Gastrocnemius medialis (tissue), 4 donors: ENCODE results near the gene BDNF. TPM values are rescaled to one million over a fixed set of nuclear protein-coding genes. Genes with fewer than 3 reads are reported as not detected.

Experiments
- ATAC-seq, 2 donors: fragments of 150-250 bp; one replicate each; pipeline ENCODE4 v1.9.1; 2016
- DNase-seq, 2 donors: peaks; one replicate each; pipeline ENCODE4 v3.0.0-alpha.2; 2019
- H3K27ac ChIP-seq, 4 donors: fragments of 200-600 bp; sonication (generic); 1 replicate in 1 of 4; 2 replicates in 3 of 4; pipeline ENCODE4 v1.5.1; 2016 to 2018; ENCODE audit warnings: mild to moderate bottlenecking in 2 of 4, moderate library complexity in 1 of 4
- H3K27me3 ChIP-seq, 3 donors: fragments of 200-600 bp; sonication (generic) in 2 of 3; 1 replicate in 1 of 3; 2 replicates in 2 of 3; pipeline versions ENCODE4 v1.5.1 to v1.6.0; 2016 to 2019; ENCODE audit warnings: mild to moderate bottlenecking in 1 of 3, moderate library complexity in 1 of 3
- H3K36me3 ChIP-seq, 2 donors: fragments of 200-600 bp; sonication (generic) in 1 of 2; one replicate each; pipeline ENCODE4 v1.5.1; 2017 to 2018
- H3K4me1 ChIP-seq, 2 donors: fragments of 200-600 bp; sonication (generic) in 1 of 2; one replicate each; pipeline ENCODE4 v1.5.1; 2016 to 2017; ENCODE audit warnings: mild to moderate bottlenecking in 2 of 2
- H3K4me3 ChIP-seq, 4 donors: fragments of 200-600 bp; sonication (generic) in 3 of 4; 1 replicate in 1 of 4; 2 replicates in 3 of 4; pipeline ENCODE4 v1.5.1; 2016 to 2019; ENCODE audit warnings: mild to moderate bottlenecking in 2 of 4
- H3K9me3 ChIP-seq, 3 donors: fragments of 200-600 bp; sonication (generic) in 2 of 3; 1 replicate in 1 of 3; 2 replicates in 2 of 3; pipeline ENCODE4 v1.5.1; 2016 to 2019
- CTCF ChIP-seq, 5 experiments: fragments of 450-650 bp in 3 of 5; fragments of 200-600 bp in 2 of 5; sonication (generic) in 2 of 5; IDR thresholded peaks in 4 of 5; conservative IDR thresholded peaks in 1 of 5; 1 replicate in 4 of 5; 2 replicates in 1 of 5; pipeline ENCODE4 v1.5.1; 2016 to 2019; ENCODE audit warnings: antibody characterized with exemption in 5 of 5, mild to moderate bottlenecking in 3 of 5, moderate library complexity in 3 of 5
- POLR2A ChIP-seq, 2 donors: fragments of 450-650 bp; IDR thresholded peaks; one replicate each; pipeline ENCODE4 v1.6.1; 2017; ENCODE audit warnings: antibody characterized with exemption in 2 of 2, mild to moderate bottlenecking in 2 of 2, moderate library complexity in 2 of 2
- in situ Hi-C, 4 donors: fragments of 200-750 bp; cut with MboI; loops; one replicate each; pipeline versions ENCODE4 v1.15.0 to v1.8.0; 2017; ENCODE audit warnings: low sequenced_read_pairs in 4 of 4
- intact Hi-C: fragments of 100-400 bp; cut with DNase I; formaldehyde crosslinking; loops from one replicate; pipeline ENCODE4 v1.15.1; 2023; ENCODE audit warnings: low total_unique reads
- total RNA-seq, 4 donors: library from RNA; depleted of rRNA; stranded (reverse); fragments of >200 nt; gene quantifications; one replicate each; pipeline versions ENCODE4 v1.1.0 to v1.2.3, GENCODE V29; 2016

The BDNF gene
- total RNA-seq, 4 donors from 2014 or later, result 0.09 TPM; not detected in 3

- intact Hi-C loops, result no loop called here
- Histone ChIP-seq H3K4me3 (peak overlapping the region in 2 of 4 donors; percentile 35 to 53), H3K36me3 (no peaks in the 10 kb centered on the region), H3K27me3 (peaks cover 64 to 74% (median 73%) of the 10 kb centered on the region in 3 donors), H3K27ac (no peak overlapping the region), H3K4me1 (peaks cover 10 to 12% of the 10 kb centered on the region in 2 donors), H3K9me3 (no peaks in the 10 kb centered on the region)
- ATAC-seq (no peak), DNase-seq (no peak)
- in situ Hi-C loops, result loop anchor here in 1 of 4 donors (25.0 kb wide), 1 partner anchor 819 kb away; no protein-coding TSS in a partner anchor
- TF ChIP-seq POLR2A (IDR thresholded peaks at IDR 0.05), result no peak
- TF ChIP-seq CTCF (IDR thresholded peaks at IDR 0.05 in 4 of 5, conservative IDR thresholded peaks at IDR 0.05 in 1 of 5), result no peak
These were observed 17.6 kb upstream of the BDNF start for GRCh38 chr11:27717801-27718229.

- H3K4me1 ChIP-seq, result peaks cover 7 to 12% of the 10 kb centered on the region in 2 donors
- in situ Hi-C loops (loop anchor here in 1 of 4 donors (25.0 kb wide), 1 partner anchor 820 kb away; no protein-coding TSS in a partner anchor), intact Hi-C loops (no loop called here)
- H3K27ac ChIP-seq, result no peak overlapping the region
- DNase-seq, result no peak
- TF ChIP-seq POLR2A (IDR thresholded peaks at IDR 0.05) (no peak), CTCF (IDR thresholded peaks at IDR 0.05 in 4 of 5, conservative IDR thresholded peaks at IDR 0.05 in 1 of 5) (peak in 1 of 5 experiments; percentile 17)
- no peak overlapping the region for H3K4me3 ChIP-seq
- ATAC-seq, result no peak
- no peaks in the 10 kb centered on the region for H3K9me3 ChIP-seq
- H3K27me3 ChIP-seq, result peaks cover 59 to 70% (median 68%) of the 10 kb centered on the region in 3 donors
- no peaks in the 10 kb centered on the region for H3K36me3 ChIP-seq
These were observed 17.1 kb upstream of the BDNF start for GRCh38 chr11:27717377-27717776.

- Histone ChIP-seq H3K27me3 (peaks cover 54 to 64% (median 63%) of the 10 kb centered on the region in 3 donors), H3K27ac (no peak overlapping the region), H3K4me3 (no peak overlapping the region), H3K36me3 (no peaks in the 10 kb centered on the region), H3K9me3 (no peaks in the 10 kb centered on the region), H3K4me1 (peaks cover 4 to 12% of the 10 kb centered on the region in 2 donors)
- no peak for DNase-seq
- ATAC-seq, result no peak
- intact Hi-C loops, result no loop called here
- TF ChIP-seq CTCF (IDR thresholded peaks at IDR 0.05 in 4 of 5, conservative IDR thresholded peaks at IDR 0.05 in 1 of 5), result no peak
- TF ChIP-seq POLR2A (IDR thresholded peaks at IDR 0.05), result no peak
- in situ Hi-C loops, result loop anchor here in 1 of 4 donors (25.0 kb wide), 1 partner anchor 820 kb away; no protein-coding TSS in a partner anchor
These were observed 16.6 kb upstream of the BDNF start for GRCh38 chr11:27716835-27717234.

GRCh38 chr11:27716216-27716615 is 16.0 kb upstream of the BDNF start:
- Histone ChIP-seq H3K4me3 (no peak overlapping the region), H3K9me3 (no peaks in the 10 kb centered on the region), H3K4me1 (peaks cover 4 to 12% of the 10 kb centered on the region in 2 donors), H3K36me3 (no peaks in the 10 kb centered on the region), H3K27ac (no peak overlapping the region), H3K27me3 (peaks cover 48 to 58% (median 57%) of the 10 kb centered on the region in 3 donors)
- in situ Hi-C loops, result loop anchor here in 1 of 4 donors (25.0 kb wide), 1 partner anchor 821 kb away; no protein-coding TSS in a partner anchor
- no peak for ATAC-seq
- TF ChIP-seq CTCF (IDR thresholded peaks at IDR 0.05 in 4 of 5, conservative IDR thresholded peaks at IDR 0.05 in 1 of 5), result no peak
- TF ChIP-seq POLR2A (IDR thresholded peaks at IDR 0.05), result no peak
- intact Hi-C loops, result no loop called here
- DNase-seq, result no peak
